ENCODE results near the gene APOC1. TPM values are rescaled to one million over a fixed set of nuclear protein-coding genes. Genes with fewer than 3 reads are reported as not detected.
A peak's percentile ranks its signal among the peaks of the same experiment; 100 is the strongest.

Gene APOC1
- total and polyA plus RNA-seq, 5 donors, result 3.1 to 15.4 (median 7.0) TPM

GRCh38 chr19:44958090-44958489 lies 43.7 kb downstream of the APOC1 start:
- 77% methylated on average over 9 of the region's 9 CpGs for WGBS

GRCh38 chr19:44959691-44960090 lies 45.3 kb downstream of the APOC1 start:
- DNase-seq, result no peak
- intact Hi-C loops (cut with DNase I), result no loop called here
- WGBS, result 65% methylated on average over 5 of the region's 5 CpGs
- Histone ChIP-seq H3K27me3 (ENCODE audit: control insufficient read depth, insufficient read depth) (no peaks in the 10 kb centered on the region), H3K4me3 (ENCODE audit: low read length) (no peak overlapping the region), H3K4me1 (ENCODE audit: control insufficient read depth, insufficient read depth, low read length) (peaks cover 5% of the 10 kb centered on the region), H3K9me3 (ENCODE audit: control insufficient read depth, low read length) (no peaks in the 10 kb centered on the region), H3K27ac (ENCODE audit: low read length) (no peak overlapping the region)
- no peak for ATAC-seq

More at GRCh38 chr19:44958090-44958489, 43.7 kb downstream of the APOC1 start:
- intact Hi-C loops (cut with DNase I), result no loop called here
- DNase-seq (no peak), ATAC-seq (no peak)
- H3K27me3 ChIP-seq (ENCODE audit: control insufficient read depth, insufficient read depth), result no peaks in the 10 kb centered on the region
- no peaks in the 10 kb centered on the region for H3K9me3 ChIP-seq (ENCODE audit: control insufficient read depth, low read length)
- H3K4me1 ChIP-seq (ENCODE audit: control insufficient read depth, insufficient read depth, low read length), result peaks cover 5% of the 10 kb centered on the region
- H3K27ac ChIP-seq (ENCODE audit: low read length), result no peak overlapping the region
- no peak overlapping the region for H3K4me3 ChIP-seq (ENCODE audit: low read length)

GRCh38 chr19:44960906-44961728 lies 46.7 kb downstream of the APOC1 start:
- peak in 1 of 2 donors; percentile 13 for ATAC-seq

GRCh38 chr19:44961821-44962220 lies 47.4 kb downstream of the APOC1 start:
- Histone ChIP-seq H3K27me3 (ENCODE audit: control insufficient read depth, insufficient read depth) (no peaks in the 10 kb centered on the region), H3K4me3 (ENCODE audit: low read length) (no peak overlapping the region), H3K4me1 (ENCODE audit: control insufficient read depth, insufficient read depth, low read length) (no peaks in the 10 kb centered on the region), H3K27ac (ENCODE audit: low read length) (no peak overlapping the region), H3K9me3 (ENCODE audit: control insufficient read depth, low read length) (no peaks in the 10 kb centered on the region)
- intact Hi-C loops (cut with DNase I), result no loop called here
- 93% methylated on average over 8 of the region's 8 CpGs for WGBS
- ATAC-seq (no peak), DNase-seq (no peak)

More at GRCh38 chr19:44960906-44961728, 46.7 kb downstream of the APOC1 start:
- Histone ChIP-seq H3K4me3 (ENCODE audit: low read length) (no peak overlapping the region), H3K27ac (ENCODE audit: low read length) (no peak overlapping the region), H3K9me3 (ENCODE audit: control insufficient read depth, low read length) (no peaks in the 10 kb centered on the region), H3K27me3 (ENCODE audit: control insufficient read depth, insufficient read depth) (no peaks in the 10 kb centered on the region), H3K4me1 (ENCODE audit: control insufficient read depth, insufficient read depth, low read length) (peaks cover 3% of the 10 kb centered on the region)
- intact Hi-C loops (cut with DNase I), result no loop called here
- WGBS, result 72% methylated on average over 8 of the region's 8 CpGs
- no peak for DNase-seq

- H3K9me3 ChIP-seq (ENCODE audit: control insufficient read depth, low read length), result no peaks in the 10 kb centered on the region
- DNase-seq, result no peak
- no peaks in the 10 kb centered on the region for H3K27me3 ChIP-seq (ENCODE audit: control insufficient read depth, insufficient read depth)
- ATAC-seq, result no peak
- no peak overlapping the region for H3K4me3 ChIP-seq (ENCODE audit: low read length)
- H3K4me1 ChIP-seq (ENCODE audit: control insufficient read depth, insufficient read depth, low read length), result no peaks in the 10 kb centered on the region
- H3K27ac ChIP-seq (ENCODE audit: low read length), result no peak overlapping the region
- WGBS, result 88% methylated on average over 5 of the region's 5 CpGs
- intact Hi-C loops (cut with DNase I), result no loop called here
These were observed 53.7 kb downstream of the APOC1 start for GRCh38 chr19:44968118-44968517.

- ATAC-seq, result no peak
- WGBS, result 93% methylated on average over 4 of the region's 4 CpGs
- Histone ChIP-seq H3K4me3 (ENCODE audit: low read length) (no peak overlapping the region), H3K4me1 (ENCODE audit: control insufficient read depth, insufficient read depth, low read length) (no peaks in the 10 kb centered on the region), H3K9me3 (ENCODE audit: control insufficient read depth, low read length) (no peaks in the 10 kb centered on the region), H3K27ac (ENCODE audit: low read length) (no peak overlapping the region), H3K27me3 (ENCODE audit: control insufficient read depth, insufficient read depth) (no peaks in the 10 kb centered on the region)
- intact Hi-C loops (cut with DNase I), result no loop called here
- no peak for DNase-seq
These were observed 54.3 kb downstream of the APOC1 start for GRCh38 chr19:44968670-44969069.

Other genes starting within 250 kb of the APOC1 start
- 1 to 10 TPM; 1.8 to 6.1 (median 2.3) TPM for gene CEACAM19, start 243.1 kb upstream of the APOC1 start, total RNA-seq
- 4.4 TPM for gene CEACAM19, start 243.1 kb upstream of the APOC1 start, polyA plus RNA-seq
- not detected for gene CEACAM16, start 215.5 kb upstream of the APOC1 start, total RNA-seq
- not detected for gene CEACAM16, start 215.5 kb upstream of the APOC1 start, polyA plus RNA-seq
- 10 to 100 TPM; 14.9 to 39.4 (median 17.9) TPM for gene BCL3, start 165.9 kb upstream of the APOC1 start, total RNA-seq
- gene BCL3, start 165.9 kb upstream of the APOC1 start, polyA plus RNA-seq, result 25.8 TPM
- not detected for gene CBLC, start 136.7 kb upstream of the APOC1 start, total RNA-seq
- not detected for gene CBLC, start 136.7 kb upstream of the APOC1 start, polyA plus RNA-seq
- gene BCAM, start 105.5 kb upstream of the APOC1 start, total RNA-seq, result 100 to 1,000 TPM in 1 of 4 donors, 10 to 100 TPM in 3; 69.9 to 130 (median 80.1) TPM
- 107 TPM for gene BCAM, start 105.5 kb upstream of the APOC1 start, polyA plus RNA-seq
- 100 to 1,000 TPM in 1 of 4 donors, 10 to 100 TPM in 3; 47.8 to 106 (median 57.5) TPM for gene NECTIN2, start 68.3 kb upstream of the APOC1 start, total RNA-seq
- 44.2 TPM for gene NECTIN2, start 68.3 kb upstream of the APOC1 start, polyA plus RNA-seq
- gene TOMM40, start 23.4 kb upstream of the APOC1 start, total RNA-seq, result 10 to 100 TPM; 36.7 to 51.4 (median 46.8) TPM
- gene TOMM40, start 23.4 kb upstream of the APOC1 start, polyA plus RNA-seq, result 38.5 TPM
- 10 to 100 TPM; 28.6 to 86.2 (median 82.2) TPM for gene APOE, start 8.8 kb upstream of the APOC1 start, total RNA-seq
- 109 TPM for gene APOE, start 8.8 kb upstream of the APOC1 start, polyA plus RNA-seq
- not detected for gene APOC4, start 27.6 kb downstream of the APOC1 start, total RNA-seq
- not detected for gene APOC4, start 27.6 kb downstream of the APOC1 start, polyA plus RNA-seq
- not detected for gene APOC2, start 31.4 kb downstream of the APOC1 start, total RNA-seq
- 0.68 TPM for gene APOC2, start 31.4 kb downstream of the APOC1 start, polyA plus RNA-seq
- gene CLPTM1, start 40.8 kb downstream of the APOC1 start, total RNA-seq, result 100 to 1,000 TPM in 2 of 4 donors, 10 to 100 TPM in 2; 81.4 to 106 (median 93.0) TPM
- gene CLPTM1, start 40.8 kb downstream of the APOC1 start, polyA plus RNA-seq, result 85.7 TPM
- 1 to 10 TPM; 2.3 to 6.5 (median 3.3) TPM for gene RELB, start 86.9 kb downstream of the APOC1 start, total RNA-seq
- 2.4 TPM for gene RELB, start 86.9 kb downstream of the APOC1 start, polyA plus RNA-seq
- gene CLASRP, start 124.4 kb downstream of the APOC1 start, total RNA-seq, result 10 to 100 TPM; 34.3 to 36.7 (median 36.1) TPM
- gene CLASRP, start 124.4 kb downstream of the APOC1 start, polyA plus RNA-seq, result 36.8 TPM
- gene ZNF296, start 161.9 kb downstream of the APOC1 start, total RNA-seq, result under 1 TPM in 3 of 4 donors, not detected in 1; 0.25 to 0.35 (median 0.29) TPM
- gene ZNF296, start 161.9 kb downstream of the APOC1 start, polyA plus RNA-seq, result 0.25 TPM
- 10 to 100 TPM; 10.9 to 15.0 (median 12.8) TPM for gene GEMIN7, start 164.7 kb downstream of the APOC1 start, total RNA-seq
- gene GEMIN7, start 164.7 kb downstream of the APOC1 start, polyA plus RNA-seq, result 27.9 TPM
- 10 to 100 TPM; 16.5 to 24.9 (median 18.9) TPM for gene PPP1R37, start 178.6 kb downstream of the APOC1 start, total RNA-seq
- gene PPP1R37, start 178.6 kb downstream of the APOC1 start, polyA plus RNA-seq, result 23.4 TPM
- under 1 TPM in 1 of 4 donors, not detected in 3; 0.06 TPM for gene NKPD1, start 246.4 kb downstream of the APOC1 start, total RNA-seq
- 0.07 TPM for gene NKPD1, start 246.4 kb downstream of the APOC1 start, polyA plus RNA-seq

All from right cardiac atrium (tissue), 5 donors.